Mesenchymal stem cell (in vitro differentiated cells and primary cell): ENCODE results near the gene VPS33A.

Source experiments
- DNase-seq: peaks from one replicate; pipeline ENCODE4 v3.0.0-alpha.2; 2013
- H2AFZ ChIP-seq: one replicate; pipeline ENCODE4 v1.6.1; 2013; ENCODE audit warnings: low read depth, mild to moderate bottlenecking, control low read depth, inconsistent platforms, low read length, moderate library complexity
- H2AK5ac ChIP-seq: 2 replicates; pipeline ENCODE4 v1.6.1; 2013; ENCODE audit warnings: low read length, moderate library complexity, mild to moderate bottlenecking, inconsistent platforms; ENCODE audit not compliant: severe bottlenecking
- H2BK120ac ChIP-seq: one replicate; pipeline ENCODE4 v1.6.1; 2013; ENCODE audit warnings: low read depth, mild to moderate bottlenecking, inconsistent platforms, low read length, moderate library complexity
- H2BK12ac ChIP-seq, 2 experiments: one replicate each; pipeline ENCODE4 v1.6.1; 2013; ENCODE audit warnings: inconsistent platforms in 2 of 2, low read length in 2 of 2, mild to moderate bottlenecking in 2 of 2, moderate library complexity in 2 of 2, control low read depth in 1 of 2
- H2BK15ac ChIP-seq: one replicate; pipeline ENCODE4 v1.6.1; 2013; ENCODE audit warnings: mild to moderate bottlenecking, low read depth, inconsistent platforms; ENCODE audit not compliant: poor library complexity, severe bottlenecking
- H2BK5ac ChIP-seq: 2 replicates; pipeline ENCODE4 v1.6.1; 2013; ENCODE audit warnings: low read depth, mild to moderate bottlenecking, low read length, control low read depth, inconsistent platforms; ENCODE audit not compliant: poor library complexity, severe bottlenecking
- H3K14ac ChIP-seq, 2 experiments: one replicate each; pipeline ENCODE4 v1.6.1; 2013; ENCODE audit warnings: inconsistent platforms in 2 of 2, low read length in 2 of 2, control low read depth in 1 of 2, mild to moderate bottlenecking in 1 of 2, moderate library complexity in 1 of 2
- H3K18ac ChIP-seq, 2 experiments: one replicate each; pipeline ENCODE4 v1.6.1; 2013; ENCODE audit warnings: inconsistent platforms in 2 of 2, low read length in 2 of 2, control low read depth in 1 of 2, low read depth in 1 of 2, mild to moderate bottlenecking in 1 of 2
- H3K23ac ChIP-seq, 2 experiments: one replicate each; pipeline ENCODE4 v1.6.1; 2013; ENCODE audit warnings: inconsistent platforms in 2 of 2, low read length in 2 of 2, mild to moderate bottlenecking in 2 of 2, moderate library complexity in 2 of 2, control low read depth in 1 of 2
- H3K27ac ChIP-seq: 2 replicates; pipeline ENCODE4 v1.5.1; 2013; ENCODE audit warnings: mild to moderate bottlenecking, moderate library complexity, low read length, control low read depth, inconsistent platforms; ENCODE audit not compliant: poor library complexity, severe bottlenecking
- H3K27me3 ChIP-seq, 2 experiments: 2 replicates each; pipeline versions ENCODE4 v1.6.1 to v1.7.0; 2013; ENCODE audit warnings: low read length in 2 of 2, mild to moderate bottlenecking in 2 of 2, moderate library complexity in 2 of 2, control low read depth in 1 of 2, inconsistent platforms in 1 of 2; ENCODE audit not compliant: control insufficient read depth in 1 of 2, insufficient read depth in 1 of 2
- H3K36me3 ChIP-seq, 2 experiments: 2 replicates each; pipeline versions ENCODE4 v1.6.1 to v1.7.0; 2013; ENCODE audit warnings: low read length in 2 of 2, control low read depth in 1 of 2, inconsistent platforms in 1 of 2, low read depth in 1 of 2, mild to moderate bottlenecking in 1 of 2; ENCODE audit not compliant: insufficient read depth in 2 of 2, control insufficient read depth in 1 of 2
- H3K4ac ChIP-seq, 2 experiments: one replicate each; pipeline ENCODE4 v1.6.1; 2013; ENCODE audit warnings: inconsistent platforms in 2 of 2, low read length in 2 of 2, mild to moderate bottlenecking in 2 of 2, moderate library complexity in 2 of 2, control low read depth in 1 of 2, low read depth in 1 of 2
- H3K4me1 ChIP-seq: 2 replicates; pipeline ENCODE4 v1.6.1; 2013; ENCODE audit warnings: low read depth, low read length, control low read depth; ENCODE audit not compliant: control insufficient read depth, insufficient read depth
- H3K4me2 ChIP-seq: 2 replicates; pipeline ENCODE4 v1.6.1; 2013; ENCODE audit warnings: low read length, mild to moderate bottlenecking, inconsistent platforms; ENCODE audit not compliant: poor library complexity, severe bottlenecking
- H3K4me3 ChIP-seq, 2 experiments: 2 replicates each; pipeline versions ENCODE4 v1.5.1 to v1.7.0; 2013; ENCODE audit warnings: low read length in 2 of 2, mild to moderate bottlenecking in 2 of 2, control low read depth in 1 of 2, low read depth in 1 of 2; ENCODE audit not compliant: insufficient read depth in 1 of 2
- H3K79me1 ChIP-seq: replicated peaks from 2 replicates; pipeline ENCODE4 v1.6.1; 2013; ENCODE audit warnings: mild to moderate bottlenecking, control low read depth, low read length, inconsistent platforms; ENCODE audit not compliant: poor library complexity, severe bottlenecking
- H3K9ac ChIP-seq: 2 replicates; pipeline ENCODE4 v1.7.0; 2013; ENCODE audit warnings: mild to moderate bottlenecking, low read length, moderate library complexity
- H3K9me3 ChIP-seq: 2 replicates; pipeline ENCODE4 v1.7.0; 2013; ENCODE audit warnings: mild to moderate bottlenecking, low read length; ENCODE audit not compliant: control insufficient read depth
- H4K8ac ChIP-seq: one replicate; pipeline ENCODE4 v1.6.1; 2013; ENCODE audit warnings: inconsistent platforms, mild to moderate bottlenecking, low read length, moderate library complexity
- H4K91ac ChIP-seq: one replicate; pipeline ENCODE4 v1.6.1; 2013; ENCODE audit warnings: mild to moderate bottlenecking, low read length, inconsistent platforms
- WGBS: methylation state at CpG from one replicate; pipeline ENCODE4 v1.1.7; 2013; ENCODE audit warnings: mixed read lengths; 5-methylcytosine and 5-hydroxymethylcytosine counted together

The VPS33A gene

DNA sequence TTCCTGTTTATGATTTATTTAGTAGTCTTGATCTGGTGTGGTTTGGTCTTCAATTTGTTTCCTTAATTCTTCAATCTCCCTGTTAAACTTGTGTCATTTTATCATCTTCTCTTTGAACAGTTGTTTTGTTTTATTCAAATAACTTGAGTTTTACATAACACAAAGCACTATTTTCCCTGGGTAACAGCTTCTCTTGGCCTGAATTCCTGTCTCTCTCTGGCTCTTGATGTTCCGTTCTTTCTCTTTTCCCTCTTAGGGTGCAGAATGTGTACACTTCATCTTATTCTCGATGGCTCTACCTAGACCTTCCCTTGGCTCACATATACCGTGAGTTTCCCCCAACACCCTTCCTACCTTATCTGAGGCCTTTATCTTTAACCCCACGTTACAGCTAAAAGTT is 36.8 kb upstream of the VPS33A start:
- H4K8ac ChIP-seq: no peak overlapping the region
- H3K4me1 ChIP-seq: no peaks in the 10 kb centered on the region
- peaks cover 1% of the 10 kb centered on the region for H3K79me1 ChIP-seq
- no peak overlapping the region for H3K4ac ChIP-seq
- H2BK120ac ChIP-seq: no peak overlapping the region
- H3K4me2 ChIP-seq: no peak overlapping the region
- 98% methylated on average over 3 of the region's 4 CpGs for WGBS
- no peak overlapping the region for H2AFZ ChIP-seq
- H2BK15ac ChIP-seq: no peak overlapping the region
- no peak overlapping the region for H4K91ac ChIP-seq
- no peak overlapping the region for H3K14ac ChIP-seq
- H2AK5ac ChIP-seq: no peak overlapping the region
- no peaks in the 10 kb centered on the region for H3K27me3 ChIP-seq
- DNase-seq: no peak
- H3K23ac ChIP-seq: no peak overlapping the region
- H3K36me3 ChIP-seq: peaks cover 24 to 80% of the 10 kb centered on the region in 2 experiments
- no peak overlapping the region for H2BK12ac ChIP-seq
- no peak overlapping the region for H2BK5ac ChIP-seq
- no peak overlapping the region for H3K18ac ChIP-seq
- H3K9me3 ChIP-seq: no peaks in the 10 kb centered on the region
- H3K9ac ChIP-seq: no peak overlapping the region
- H3K27ac ChIP-seq: no peak overlapping the region
- no peak overlapping the region for H3K4me3 ChIP-seq

DNA sequence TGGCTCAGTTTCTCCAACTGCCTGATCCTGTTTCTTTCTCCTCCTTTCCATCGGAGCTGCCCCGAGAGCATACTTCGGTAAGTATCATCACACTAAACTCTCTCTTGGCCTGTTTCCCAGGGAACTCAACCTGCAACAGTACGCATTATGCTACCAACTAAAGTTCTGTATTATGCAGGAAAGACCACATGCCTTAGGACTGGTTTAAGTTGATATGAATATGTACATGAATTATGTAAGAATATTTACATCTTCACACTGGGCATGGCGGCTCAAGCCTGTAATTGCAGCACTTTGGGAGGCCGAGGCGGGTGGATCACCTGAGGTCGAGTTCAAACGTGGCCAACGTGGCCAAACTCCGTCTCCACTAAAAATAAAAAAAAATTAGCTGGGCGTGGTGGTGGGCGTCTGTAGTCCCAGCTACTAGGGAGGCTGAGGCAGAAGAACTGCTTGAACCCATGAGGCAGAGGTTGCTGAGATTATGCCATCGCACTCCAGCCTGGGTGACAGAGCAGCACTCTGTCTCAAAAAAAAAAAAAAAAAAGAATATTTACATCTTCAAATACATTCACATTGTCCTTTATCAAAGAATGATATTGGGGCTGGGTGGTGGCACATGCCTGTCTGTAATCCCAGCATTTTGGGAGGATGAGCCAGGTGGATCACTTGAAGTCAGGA is 31.9 kb upstream of the VPS33A start:
- Histone ChIP-seq H4K8ac (no peak overlapping the region), H2AK5ac (no peak overlapping the region), H3K4me1 (no peaks in the 10 kb centered on the region), H2BK12ac (no peak overlapping the region), H3K18ac (no peak overlapping the region), H4K91ac (no peak overlapping the region), H3K4ac (no peak overlapping the region), H3K27me3 (no peaks in the 10 kb centered on the region), H3K36me3 (peaks cover 18 to 66% of the 10 kb centered on the region in 2 experiments), H2BK120ac (no peak overlapping the region), H3K9ac (no peak overlapping the region), H3K23ac (no peak overlapping the region), H2AFZ (no peak overlapping the region), H3K4me3 (no peak overlapping the region), H3K4me2 (no peak overlapping the region), H3K9me3 (peaks cover 3% of the 10 kb centered on the region), H3K79me1 (peaks cover 1% of the 10 kb centered on the region), H3K27ac (no peak overlapping the region), H3K14ac (no peak overlapping the region), H2BK5ac (no peak overlapping the region), H2BK15ac (no peak overlapping the region)
- WGBS: 97% methylated on average over 9 of the region's 14 CpGs
- no peak for DNase-seq

DNA sequence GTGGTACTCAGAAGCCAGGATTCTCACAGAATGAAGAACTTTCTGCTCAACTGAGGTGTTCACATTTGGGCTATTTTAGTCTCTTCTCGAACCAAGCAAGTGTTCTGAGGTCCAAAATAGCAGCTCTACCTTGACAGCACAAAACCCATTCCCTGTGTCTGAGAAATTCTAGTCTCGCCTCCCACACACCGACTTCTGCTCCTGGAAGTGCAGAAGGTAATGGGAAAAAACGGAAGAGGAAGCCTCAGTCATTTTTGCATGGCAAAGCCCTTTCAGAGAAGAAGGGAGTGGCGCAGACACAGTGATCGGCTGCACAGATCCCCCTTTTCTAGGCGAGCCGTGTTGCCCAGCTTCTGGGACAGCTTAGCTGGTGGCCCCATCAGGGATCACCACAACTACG is 31.2 kb upstream of the VPS33A start:
- Histone ChIP-seq H3K23ac (no peak overlapping the region), H4K91ac (no peak overlapping the region), H3K4me2 (no peak overlapping the region), H3K36me3 (peaks cover 18 to 59% of the 10 kb centered on the region in 2 experiments), H3K4ac (no peak overlapping the region), H3K4me1 (no peaks in the 10 kb centered on the region), H3K79me1 (peaks cover 1% of the 10 kb centered on the region), H2BK120ac (no peak overlapping the region), H3K14ac (no peak overlapping the region), H3K18ac (no peak overlapping the region), H2BK5ac (no peak overlapping the region), H3K4me3 (no peak overlapping the region), H3K9ac (no peak overlapping the region), H3K9me3 (peaks cover 3% of the 10 kb centered on the region), H4K8ac (no peak overlapping the region), H2BK12ac (no peak overlapping the region), H2BK15ac (no peak overlapping the region), H2AK5ac (no peak overlapping the region), H2AFZ (no peak overlapping the region), H3K27me3 (no peaks in the 10 kb centered on the region), H3K27ac (no peak overlapping the region)
- 98% methylated on average over 9 of the region's 9 CpGs for WGBS
- DNase-seq: no peak

DNA sequence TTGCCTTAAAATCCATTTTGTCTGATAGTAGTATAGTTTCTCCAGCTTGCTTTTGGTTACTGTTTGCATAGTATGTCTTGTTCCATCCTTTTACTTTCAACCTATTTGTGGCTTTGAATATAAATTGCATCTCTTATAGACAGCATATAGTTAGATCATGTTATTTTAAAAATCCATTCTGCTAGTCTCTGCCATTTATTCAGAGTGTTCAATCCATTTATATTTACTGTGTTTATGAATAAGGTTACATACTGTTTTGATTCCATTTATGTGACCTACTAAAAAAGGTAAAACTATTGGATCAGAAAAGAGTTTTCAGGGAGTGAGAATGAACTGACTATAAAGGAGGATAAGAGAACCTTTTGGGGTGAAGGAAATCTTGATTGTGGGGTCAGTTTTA is 29.6 kb upstream of the VPS33A start:
- Histone ChIP-seq H3K4me2 (no peak overlapping the region), H2BK12ac (no peak overlapping the region), H2BK5ac (no peak overlapping the region), H3K4ac (no peak overlapping the region), H3K14ac (no peak overlapping the region), H2BK120ac (no peak overlapping the region), H2AK5ac (no peak overlapping the region), H4K8ac (no peak overlapping the region), H3K36me3 (peaks cover 23 to 65% of the 10 kb centered on the region in 2 experiments), H3K18ac (no peak overlapping the region), H3K4me3 (no peak overlapping the region), H3K23ac (no peak overlapping the region), H3K9ac (no peak overlapping the region), H2BK15ac (no peak overlapping the region), H2AFZ (no peak overlapping the region), H3K27me3 (no peaks in the 10 kb centered on the region), H3K27ac (no peak overlapping the region), H3K9me3 (peaks cover 3% of the 10 kb centered on the region), H3K4me1 (no peaks in the 10 kb centered on the region), H3K79me1 (peaks cover 1% of the 10 kb centered on the region), H4K91ac (no peak overlapping the region)
- no peak for DNase-seq
